Liver (tissue), 9 donors: ENCODE results near the gene TPD52L1. TPM values are rescaled to one million over a fixed set of nuclear protein-coding genes. Genes with fewer than 3 reads are reported as not detected.

Source experiments
- DNase-seq: peaks from one replicate; pipeline ENCODE4 v3.0.0-alpha.2; 2017; ENCODE audit warnings: low spot score
- H3K27ac ChIP-seq, 2 donors: one replicate each; pipeline ENCODE4 v1.7.0; 2013; ENCODE audit warnings: inconsistent platforms in 2 of 2, low read length in 2 of 2, control low read depth in 1 of 2, low read depth in 1 of 2, mild to moderate bottlenecking in 1 of 2
- H3K27me3 ChIP-seq, 4 donors: one replicate each; pipeline versions ENCODE4 v1.6.1 to v1.7.0; 2013; ENCODE audit warnings: low read length in 3 of 4, inconsistent platforms in 1 of 4, mild to moderate bottlenecking in 1 of 4, moderate library complexity in 1 of 4; ENCODE audit not compliant: control insufficient read depth in 4 of 4, insufficient read depth in 4 of 4
- H3K36me3 ChIP-seq, 4 donors: one replicate each; pipeline versions ENCODE4 v1.6.1 to v1.7.0; 2013; ENCODE audit warnings: low read length in 3 of 4, mild to moderate bottlenecking in 3 of 4, low read depth in 1 of 4, moderate library complexity in 1 of 4; ENCODE audit not compliant: control insufficient read depth in 4 of 4, insufficient read depth in 3 of 4
- H3K4me1 ChIP-seq, 4 donors: one replicate each; pipeline versions ENCODE4 v1.6.1 to v1.7.0; 2013; ENCODE audit warnings: low read length in 3 of 4, mild to moderate bottlenecking in 3 of 4, moderate library complexity in 1 of 4; ENCODE audit not compliant: control insufficient read depth in 4 of 4, insufficient read depth in 4 of 4
- H3K4me3 ChIP-seq, 3 donors: one replicate each; pipeline versions ENCODE4 v1.6.1 to v1.7.0; 2013; ENCODE audit warnings: low read length in 3 of 3, control low read depth in 1 of 3, low read depth in 1 of 3, mild to moderate bottlenecking in 1 of 3
- H3K9ac ChIP-seq, 2 donors: one replicate each; pipeline ENCODE4 v1.7.0; 2013; ENCODE audit warnings: low read length in 2 of 2, mild to moderate bottlenecking in 2 of 2, moderate library complexity in 2 of 2, control low read depth in 1 of 2, low read depth in 1 of 2
- H3K9me3 ChIP-seq, 4 donors: one replicate each; pipeline versions ENCODE4 v1.6.1 to v1.7.0; 2013; ENCODE audit warnings: low read length in 3 of 4; ENCODE audit not compliant: control insufficient read depth in 4 of 4
- ATF3 ChIP-seq: IDR thresholded peaks from 2 replicates; pipeline ENCODE4 v1.6.1; 2016; ENCODE audit warnings: antibody characterized with exemption
- CTCF ChIP-seq: fragments of 150-350 bp; IDR thresholded peaks from 2 replicates; pipeline ENCODE4 v1.5.1; 2017; ENCODE audit warnings: improper control_type of control experiment, low read depth, low read length; ENCODE audit not compliant: missing input control
- FOXA1 ChIP-seq: IDR thresholded peaks from 2 replicates; pipeline ENCODE4 v1.6.1; 2016; ENCODE audit warnings: antibody characterized with exemption
- FOXA2 ChIP-seq: IDR thresholded peaks from 2 replicates; pipeline ENCODE4 v1.6.1; 2016; ENCODE audit warnings: antibody characterized with exemption
- GABPA ChIP-seq, 2 donors: IDR thresholded peaks in 1 of 2; conservative IDR thresholded peaks in 1 of 2; 2 replicates each; pipeline ENCODE4 v1.6.1; 2016; ENCODE audit warnings: antibody characterized with exemption in 2 of 2, mild to moderate bottlenecking in 1 of 2, moderate library complexity in 1 of 2
- HNF4A ChIP-seq, 2 donors: conservative IDR thresholded peaks; 2 replicates each; pipeline ENCODE4 v1.6.1; 2016; ENCODE audit warnings: antibody characterized with exemption in 2 of 2, mild to moderate bottlenecking in 2 of 2
- HNF4G ChIP-seq: IDR thresholded peaks from 2 replicates; pipeline ENCODE4 v1.6.1; 2016; ENCODE audit warnings: antibody characterized with exemption
- JUND ChIP-seq, 2 donors: IDR thresholded peaks; 2 replicates each; pipeline ENCODE4 v1.6.1; 2016; ENCODE audit warnings: antibody characterized with exemption in 2 of 2
- MAX ChIP-seq: IDR thresholded peaks from 2 replicates; pipeline ENCODE4 v1.6.1; 2016; ENCODE audit warnings: antibody characterized with exemption
- NR2F2 ChIP-seq: IDR thresholded peaks from 2 replicates; pipeline ENCODE4 v1.6.1; 2016; ENCODE audit warnings: antibody characterized with exemption
- RAD21 ChIP-seq, 2 donors: IDR thresholded peaks; 2 replicates each; pipeline ENCODE4 v1.6.1; 2016; ENCODE audit warnings: antibody characterized with exemption in 2 of 2, mild to moderate bottlenecking in 2 of 2
- RXRA ChIP-seq, 2 donors: IDR thresholded peaks; 2 replicates each; pipeline ENCODE4 v1.6.1; 2017 to 2018; ENCODE audit warnings: antibody characterized with exemption in 2 of 2, mild to moderate bottlenecking in 1 of 2
- SP1 ChIP-seq: IDR thresholded peaks from 2 replicates; pipeline ENCODE4 v1.6.1; 2018; ENCODE audit warnings: antibody characterized with exemption, mild to moderate bottlenecking
- YY1 ChIP-seq: IDR thresholded peaks from 2 replicates; pipeline ENCODE4 v1.6.1; 2016; ENCODE audit warnings: antibody characterized with exemption, mild to moderate bottlenecking
- ZBTB33 ChIP-seq: IDR thresholded peaks from 2 replicates; pipeline ENCODE4 v1.6.1; 2016; ENCODE audit warnings: antibody characterized with exemption
- WGBS: extraction: QIAGEN DNeasy Blood & Tissue Kit; methylation state at CpG from one replicate; pipeline ENCODE4 v1.1.7; 2013; 5-methylcytosine and 5-hydroxymethylcytosine counted together
- polyA plus RNA-seq, 2 donors: library from polyadenylated mRNA; stranded (reverse) in 1 of 2; unstranded in 1 of 2; fragments of 200-250 nt in 1 of 2; fragments of >200 nt in 1 of 2; fragmentation: Nextera tagmentation in 1 of 2; extraction: Ambion mirVana in 1 of 2; gene quantifications; one replicate each; pipeline versions ENCODE4 v1.2.1 to v1.2.3, GENCODE V29; 2013 to 2015
- total RNA-seq, 2 donors: library from RNA; depleted of rRNA; stranded (reverse); fragments of >200 nt; gene quantifications; one replicate each; pipeline ENCODE4 v1.2.3, GENCODE V29; 2014
- donor health status: healthy.
- donor health status: healthy.
- donor health status: healthy.
- donor health status: healthy.
- donor health status: healthy.

The TPD52L1 gene
- total and polyA plus RNA-seq, 4 donors, result 8.9 to 66.4 (median 56.6) TPM

- TF ChIP-seq CTCF (peak; percentile 85), SP1 (no peak), RXRA (IDR thresholded peaks at IDR 0.05) (no peak)
These were observed 39.2 kb upstream of the TPD52L1 start (continued) for GRCh38 chr6:125114248-125114858.

- Histone ChIP-seq H3K9ac (no peak overlapping the region), H3K36me3 (no peaks in the 10 kb centered on the region), H3K4me3 (no peak overlapping the region), H3K27me3 (no peaks in the 10 kb centered on the region), H3K4me1 (peaks cover 0 to 6% (median 1%) of the 10 kb centered on the region in 4 donors), H3K27ac (no peak overlapping the region), H3K9me3 (peaks cover 0 to 4% (median under 1%) of the 10 kb centered on the region in 4 donors)
- WGBS, result 86% methylated on average over 1 of the region's 1 CpG
- TF ChIP-seq NR2F2, result no peak
- TF ChIP-seq FOXA2, result no peak
- no peak for TF ChIP-seq RAD21 (IDR thresholded peaks at IDR 0.05)
- TF ChIP-seq FOXA1, result no peak
- no peak for TF ChIP-seq CTCF
- no peak for TF ChIP-seq HNF4G
- TF ChIP-seq MAX, result no peak
- TF ChIP-seq GABPA (IDR thresholded peaks at IDR 0.05 in 1 of 2, conservative IDR thresholded peaks at IDR 0.05 in 1 of 2), result no peak
- TF ChIP-seq YY1, result no peak
- no peak for TF ChIP-seq HNF4A (conservative IDR thresholded peaks at IDR 0.05)
- no peak for TF ChIP-seq JUND (IDR thresholded peaks at IDR 0.05)
- TF ChIP-seq ATF3, result no peak
- TF ChIP-seq ZBTB33, result no peak
- DNase-seq, result no peak
These were observed 37.4 kb upstream of the TPD52L1 start for GRCh38 chr6:125116170-125116569.
